Caco-2 (cell line): ENCODE data around the gene STPG1. TPM values are rescaled to one million over a fixed set of nuclear protein-coding genes. Genes with fewer than 3 reads are reported as not detected.

Experiments used
- BruUV-seq: library from RNA; stranded (reverse); fragments of 400-500 nt; replicated peaks from 2 replicates; lab custom pipeline; 2021; lab: Mats Ljungman, UMichigan
- CTCF ChIA-PET: fragments of 300-600 bp; sonication (Branson Sonifier 250); formaldehyde crosslinking; loops from one replicate; lab custom pipeline; 2022; ENCODE audit warnings: antibody characterized with exemption; lab: Charles Lee
- POLR2A ChIA-PET: fragments of 300-600 bp; sonication (Branson Sonifier 250); formaldehyde crosslinking; loops from one replicate; lab custom pipeline; 2022; ENCODE audit warnings: antibody characterized with exemption; lab: Charles Lee
- DNase-seq, 2 experiments: peaks; one replicate each; pipeline versions ENCODE4 v3.0.0 to v3.0.0-alpha.2; 2020 to 2022
- H3K27me3 ChIP-seq: replicated peaks from 2 replicates; pipeline ENCODE4 v1.6.0; 2011; ENCODE audit warnings: low read length; ENCODE audit not compliant: control insufficient read depth, insufficient read depth
- H3K36me3 ChIP-seq: 2 replicates; pipeline ENCODE4 v1.5.1; 2011; ENCODE audit warnings: low read length; ENCODE audit not compliant: control insufficient read depth, insufficient read depth
- H3K4me1 ChIP-seq: fragments of 250-450 bp; sonication (Bioruptor Pico); 2 replicates; pipeline ENCODE4 v1.5.1; 2020; ENCODE audit warnings: mild to moderate bottlenecking
- H3K4me3 ChIP-seq: 2 replicates; pipeline ENCODE4 v1.5.1; 2011; ENCODE audit warnings: low read depth, mild to moderate bottlenecking, control low read depth, low read length
- H3K9me3 ChIP-seq: fragments of 250-450 bp; sonication (Bioruptor Pico); 2 replicates; pipeline ENCODE4 v1.5.1; 2020; ENCODE audit warnings: mild to moderate bottlenecking, moderate library complexity
- H3K27ac Mint-ChIP-seq: one replicate; pipeline ENCODE4 v1.8.0; 2022; ENCODE audit warnings: mixed read lengths; ENCODE audit not compliant: unreplicated experiment
- H3K27me3 Mint-ChIP-seq: one replicate; pipeline ENCODE4 v1.8.0; 2022; ENCODE audit warnings: mixed read lengths; ENCODE audit not compliant: insufficient read depth, unreplicated experiment
- H3K36me3 Mint-ChIP-seq: one replicate; pipeline ENCODE4 v1.8.0; 2022; ENCODE audit warnings: mild to moderate bottlenecking, mixed read lengths; ENCODE audit not compliant: insufficient read depth, unreplicated experiment
- H3K4me1 Mint-ChIP-seq: one replicate; pipeline ENCODE4 v1.8.0; 2022; ENCODE audit warnings: low read depth, mixed read lengths; ENCODE audit not compliant: unreplicated experiment
- H3K4me3 Mint-ChIP-seq: one replicate; pipeline ENCODE4 v1.8.0; 2022; ENCODE audit warnings: mild to moderate bottlenecking, moderate library complexity, mixed read lengths; ENCODE audit not compliant: unreplicated experiment
- H3K9me3 Mint-ChIP-seq: one replicate; pipeline ENCODE4 v1.8.0; 2022; ENCODE audit warnings: mixed read lengths; ENCODE audit not compliant: unreplicated experiment
- CTCF ChIP-seq, 2 experiments: fragments of 200-600 bp in 1 of 2; IDR thresholded peaks; 1 replicate in 1 of 2; 2 replicates in 1 of 2; pipeline versions ENCODE4 v1.5.1 to v1.8.0; 2011 to 2022; ENCODE audit warnings: antibody characterized with exemption in 1 of 2, control low read depth in 1 of 2, inconsistent platforms in 1 of 2, low read depth in 1 of 2, low read length in 1 of 2, mild to moderate bottlenecking in 1 of 2, moderate library complexity in 1 of 2; ENCODE audit not compliant: insufficient read depth in 1 of 2, severe bottlenecking in 1 of 2, unreplicated experiment in 1 of 2
- intact Hi-C: fragments of 100-400 bp; cut with micrococcal nuclease; formaldehyde crosslinking; loops from one replicate; pipeline ENCODE4 v1.10.0; 2022; ENCODE audit not compliant: unreplicated experiment
- total RNA-seq: library from RNA; stranded (reverse); gene quantifications from 2 replicates; pipeline ENCODE4 v1.2.3, GENCODE V29; 2022

The STPG1 gene
- total RNA-seq, 1 experiment from 2014 or later = 8.6 TPM

DNA sequence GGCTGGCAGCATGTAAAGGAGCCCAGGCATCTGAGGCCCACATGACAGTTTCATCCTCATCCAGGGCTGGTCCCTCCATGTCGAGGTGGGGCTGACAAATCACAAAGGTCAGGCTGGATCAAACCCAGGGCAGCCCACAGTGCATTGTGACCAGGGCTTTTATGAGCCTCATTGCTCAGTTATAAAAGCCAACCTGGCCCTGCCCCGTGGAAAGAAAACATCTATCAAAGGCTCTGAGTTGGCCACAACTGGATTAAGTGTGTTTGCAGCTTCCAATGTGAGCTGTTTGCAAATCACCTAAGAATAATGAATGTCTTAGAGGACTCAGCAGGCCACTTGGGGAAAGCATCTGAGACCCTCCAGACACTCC is 49.0 kb downstream of the STPG1 start:
- no peaks in the 10 kb centered on the region for H3K9me3 Mint-ChIP-seq
- Histone ChIP-seq H3K27me3 (no peaks in the 10 kb centered on the region), H3K4me3 (no peak overlapping the region), H3K9me3 (no peaks in the 10 kb centered on the region), H3K36me3 (no peaks in the 10 kb centered on the region; the same call in 1 of the 2 replicates), H3K4me1 (no peaks in the 10 kb centered on the region)
- BruUV-seq = no TSS peak
- ChIA-PET CTCF (no interaction called here), POLR2A (no interaction called here)
- TF ChIP-seq CTCF (IDR thresholded peaks at IDR 0.05; ENCODE audit: insufficient read depth in 1 of 2, low read depth in 1 of 2, low read length in 1 of 2, severe bottlenecking in 1 of 2, unreplicated experiment in 1 of 2) = no peak
- H3K4me3 Mint-ChIP-seq = no peak overlapping the region
- no peaks in the 10 kb centered on the region for H3K27me3 Mint-ChIP-seq
- H3K36me3 Mint-ChIP-seq = no peaks in the 10 kb centered on the region
- H3K27ac Mint-ChIP-seq = no peak overlapping the region
- DNase-seq = no peak
- intact Hi-C loops = no loop called here
- H3K4me1 Mint-ChIP-seq = no peaks in the 10 kb centered on the region

- Mint-ChIP-seq H3K36me3 (no peaks in the 10 kb centered on the region), H3K27me3 (no peaks in the 10 kb centered on the region), H3K9me3 (no peaks in the 10 kb centered on the region), H3K27ac (no peak overlapping the region), H3K4me3 (no peak overlapping the region), H3K4me1 (no peaks in the 10 kb centered on the region)
- ChIA-PET CTCF (no interaction called here), POLR2A (no interaction called here)
- no peak for TF ChIP-seq CTCF (IDR thresholded peaks at IDR 0.05; ENCODE audit: insufficient read depth in 1 of 2, low read depth in 1 of 2, low read length in 1 of 2, severe bottlenecking in 1 of 2, unreplicated experiment in 1 of 2)
- intact Hi-C loops = no loop called here
- Histone ChIP-seq H3K9me3 (no peaks in the 10 kb centered on the region), H3K4me1 (no peaks in the 10 kb centered on the region), H3K27me3 (no peaks in the 10 kb centered on the region), H3K4me3 (no peak overlapping the region), H3K36me3 (no peaks in the 10 kb centered on the region; the same call in 1 of the 2 replicates)
- no peak for DNase-seq
- BruUV-seq = no TSS peak
Measured at GRCh38 chr1:24363994-24364393, 49.6 kb downstream of the STPG1 start.

- Histone ChIP-seq H3K4me3 (no peak overlapping the region), H3K9me3 (no peaks in the 10 kb centered on the region), H3K4me1 (no peaks in the 10 kb centered on the region), H3K36me3 (no peaks in the 10 kb centered on the region; the same call in 1 of the 2 replicates), H3K27me3 (no peaks in the 10 kb centered on the region)
- DNase-seq = no peak
- no peaks in the 10 kb centered on the region for H3K9me3 Mint-ChIP-seq
- POLR2A ChIA-PET = no interaction called here
- intact Hi-C loops = no loop called here
- TF ChIP-seq CTCF (IDR thresholded peaks at IDR 0.05; ENCODE audit: insufficient read depth in 1 of 2, low read depth in 1 of 2, low read length in 1 of 2, severe bottlenecking in 1 of 2, unreplicated experiment in 1 of 2) = no peak
- H3K36me3 Mint-ChIP-seq = peaks cover 1% of the 10 kb centered on the region
- H3K27ac Mint-ChIP-seq = no peak overlapping the region
- CTCF ChIA-PET = no interaction called here
- no peak overlapping the region for H3K4me3 Mint-ChIP-seq
- H3K4me1 Mint-ChIP-seq = no peaks in the 10 kb centered on the region
- BruUV-seq = no TSS peak
- H3K27me3 Mint-ChIP-seq = no peaks in the 10 kb centered on the region
Measured at GRCh38 chr1:24362982-24363614, 50.5 kb downstream of the STPG1 start.
